AG09319 (cell line): ENCODE results near the gene FBXO27.

Experiments used
- DNase-seq: peaks from one replicate; pipeline ENCODE4 v3.0.0-alpha.2; 2010; ENCODE audit warnings: low read depth; ENCODE audit errors: extremely low read depth
- TF ChIP-seq, protein P1 (sequence below): IDR thresholded peaks from 2 replicates; pipeline ENCODE4 v1.5.1; 2011; ENCODE audit warnings: low read depth, mild to moderate bottlenecking, inconsistent platforms, low read length, moderate library complexity

Gene FBXO27

DNA sequence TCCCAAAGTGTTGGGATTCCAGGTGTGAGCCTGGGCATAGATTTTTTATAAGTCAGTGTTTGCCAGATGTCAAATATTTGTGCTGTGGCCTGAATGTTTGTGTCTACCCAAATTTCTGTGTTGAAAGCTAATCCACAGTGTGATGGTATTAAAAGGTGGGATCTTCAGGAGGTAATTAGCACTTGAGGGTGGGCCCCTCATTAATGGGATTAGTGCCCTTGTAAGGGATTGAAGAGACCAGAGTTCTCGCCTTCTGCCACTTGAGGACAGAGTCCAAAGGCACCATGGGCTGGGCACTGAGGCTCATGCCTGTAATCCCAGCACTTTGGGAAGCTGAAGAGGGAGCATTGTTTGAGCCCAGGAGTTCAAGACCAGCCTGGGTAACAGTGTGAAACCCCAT, 47.1 kb downstream of the FBXO27 start:
- DNase-seq = no peak
- TF ChIP-seq, protein P1, sequence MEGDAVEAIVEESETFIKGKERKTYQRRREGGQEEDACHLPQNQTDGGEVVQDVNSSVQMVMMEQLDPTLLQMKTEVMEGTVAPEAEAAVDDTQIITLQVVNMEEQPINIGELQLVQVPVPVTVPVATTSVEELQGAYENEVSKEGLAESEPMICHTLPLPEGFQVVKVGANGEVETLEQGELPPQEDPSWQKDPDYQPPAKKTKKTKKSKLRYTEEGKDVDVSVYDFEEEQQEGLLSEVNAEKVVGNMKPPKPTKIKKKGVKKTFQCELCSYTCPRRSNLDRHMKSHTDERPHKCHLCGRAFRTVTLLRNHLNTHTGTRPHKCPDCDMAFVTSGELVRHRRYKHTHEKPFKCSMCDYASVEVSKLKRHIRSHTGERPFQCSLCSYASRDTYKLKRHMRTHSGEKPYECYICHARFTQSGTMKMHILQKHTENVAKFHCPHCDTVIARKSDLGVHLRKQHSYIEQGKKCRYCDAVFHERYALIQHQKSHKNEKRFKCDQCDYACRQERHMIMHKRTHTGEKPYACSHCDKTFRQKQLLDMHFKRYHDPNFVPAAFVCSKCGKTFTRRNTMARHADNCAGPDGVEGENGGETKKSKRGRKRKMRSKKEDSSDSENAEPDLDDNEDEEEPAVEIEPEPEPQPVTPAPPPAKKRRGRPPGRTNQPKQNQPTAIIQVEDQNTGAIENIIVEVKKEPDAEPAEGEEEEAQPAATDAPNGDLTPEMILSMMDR = no peak

DNA sequence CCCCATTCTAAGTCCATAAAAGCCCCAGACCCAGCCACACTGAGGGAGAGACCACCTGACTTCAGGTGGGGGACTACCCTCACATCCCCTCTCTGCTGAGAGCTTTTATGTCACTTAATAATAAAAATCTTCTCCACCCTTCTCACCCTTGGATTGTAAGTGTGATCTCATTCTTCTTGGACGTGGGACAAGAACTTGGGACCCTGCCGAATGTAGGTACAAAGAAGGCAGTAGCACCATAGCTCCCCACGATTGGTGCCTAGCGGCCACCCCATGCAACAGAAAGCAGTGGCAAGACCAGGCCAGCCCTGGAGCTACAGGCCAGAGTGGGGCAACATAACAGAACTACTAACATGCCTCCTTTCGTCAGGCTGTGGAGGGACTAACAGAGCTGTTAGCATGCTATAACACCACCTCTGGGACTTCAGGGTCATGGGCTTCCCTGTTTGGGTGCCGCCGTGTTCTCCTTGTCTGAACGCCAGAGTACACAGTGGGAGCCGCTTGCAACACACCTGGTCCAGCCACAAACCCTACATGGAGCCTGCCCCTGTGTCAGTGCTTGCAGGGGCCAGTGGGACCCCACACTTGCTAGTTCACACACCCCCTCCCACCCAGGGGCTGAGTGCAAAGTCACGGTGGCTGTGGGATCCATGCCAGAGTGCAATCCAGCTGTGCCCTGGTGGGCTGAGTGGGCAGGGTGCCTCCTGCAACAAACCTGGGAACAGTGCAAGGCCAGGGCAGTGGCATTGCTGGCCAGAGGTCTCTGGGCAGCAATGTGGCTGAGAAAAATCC, 51.6 kb downstream of the FBXO27 start:
- TF ChIP-seq, protein P1 = no peak
- DNase-seq = no peak

DNA sequence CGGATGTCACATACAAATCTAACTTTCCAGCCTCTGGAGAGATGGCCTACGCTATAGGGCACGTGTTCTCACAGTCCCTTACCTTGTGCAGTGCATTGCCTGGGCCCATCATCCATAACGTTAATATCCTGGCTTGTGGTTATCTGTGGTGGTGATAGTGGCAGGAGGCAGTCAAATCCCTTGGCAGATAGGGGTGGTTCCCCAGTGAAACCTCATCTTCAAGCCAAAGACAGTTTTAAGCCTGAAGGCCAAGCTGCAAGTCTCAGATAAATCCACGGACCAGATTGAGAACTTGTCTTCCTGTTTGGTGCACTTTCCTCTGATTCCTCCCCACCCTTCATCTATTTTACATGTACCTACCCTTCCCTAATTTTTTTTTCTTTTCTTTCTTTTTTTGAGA, 52.5 kb downstream of the FBXO27 start:
- no peak for DNase-seq

DNA sequence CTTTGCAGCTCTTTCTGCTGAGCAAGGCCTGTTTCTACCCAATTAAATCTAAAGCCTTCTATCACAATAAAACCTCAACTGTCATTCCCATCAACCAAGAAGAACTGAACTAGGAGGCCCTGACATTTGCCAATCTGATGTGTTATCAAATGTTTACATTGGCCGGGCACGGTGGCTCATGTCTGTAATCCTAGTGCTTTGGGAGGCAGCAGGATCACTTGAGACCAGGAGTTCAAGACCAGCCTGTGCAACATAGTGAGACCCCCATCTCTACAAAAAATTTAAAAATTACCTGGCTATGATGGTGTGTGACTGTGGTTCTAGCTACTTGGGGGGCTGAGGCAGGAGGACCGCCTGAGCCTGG, 54.0 kb downstream of the FBXO27 start:
- DNase-seq = no peak
- TF ChIP-seq, protein P1 = no peak

More for the DNA sequence above, 52.5 kb downstream of the FBXO27 start:
- TF ChIP-seq, protein P1 = no peak

DNA sequence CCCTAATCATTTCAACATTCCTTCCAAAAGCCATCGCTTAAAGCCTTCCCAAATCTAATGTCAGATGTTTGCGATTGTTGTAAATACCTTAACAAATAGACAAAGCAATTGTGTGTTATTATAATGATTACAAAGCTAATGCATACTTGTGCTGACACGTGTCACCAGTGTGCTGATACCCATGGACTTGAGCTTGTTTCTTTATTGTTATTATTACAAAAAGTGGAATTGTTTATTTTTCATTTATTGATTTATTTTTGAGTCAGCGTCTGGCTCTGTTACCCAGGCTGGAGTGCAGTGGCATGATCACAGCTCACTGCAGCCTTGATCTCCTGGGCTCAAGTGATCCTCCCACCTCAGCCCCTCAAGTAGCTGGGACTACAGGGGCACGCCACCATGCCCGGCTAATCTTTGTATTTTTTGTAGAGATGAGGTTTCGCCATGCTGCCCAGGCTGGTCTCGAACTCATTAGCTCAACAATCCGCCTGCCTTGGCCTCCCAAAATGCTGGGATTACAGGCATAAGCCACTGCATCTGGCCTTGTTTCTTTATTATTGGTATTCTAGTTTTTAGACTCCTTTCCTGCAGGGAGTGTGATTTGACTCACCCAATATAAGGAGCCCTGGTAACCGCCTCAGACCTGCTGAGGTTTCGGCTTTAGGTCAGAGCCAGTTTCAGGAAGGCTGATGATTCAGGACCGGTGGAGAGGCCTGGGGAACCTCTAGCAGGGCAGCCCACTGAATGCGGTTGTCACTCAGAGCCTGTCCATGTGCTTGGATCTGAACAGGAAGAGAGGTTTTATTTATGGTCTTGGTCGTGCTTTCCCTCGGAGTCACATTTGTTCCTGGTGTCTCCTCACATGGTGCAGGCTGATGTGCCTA, 54.7 kb downstream of the FBXO27 start:
- DNase-seq = no peak
- TF ChIP-seq, protein P1 = no peak

DNA sequence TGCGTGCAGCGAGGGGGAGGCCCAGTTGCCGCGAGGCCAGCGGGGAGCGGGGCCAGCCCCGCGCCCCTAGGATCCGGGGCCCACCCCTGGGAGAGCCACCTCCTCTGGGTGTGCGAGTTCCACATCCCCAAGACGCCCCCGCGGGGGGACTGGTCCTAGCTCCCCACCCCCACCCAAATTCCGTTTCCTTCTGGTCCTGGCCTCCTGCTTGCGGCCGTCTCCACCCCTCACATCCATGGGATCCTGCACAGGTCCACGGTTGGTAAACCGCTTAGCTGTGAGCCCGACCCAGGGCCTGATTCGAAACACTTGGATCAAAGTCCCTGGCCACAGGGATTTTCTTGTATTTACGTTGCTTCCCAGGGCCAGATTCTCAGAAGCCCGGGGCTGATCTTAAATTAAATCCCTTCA, 56.5 kb downstream of the FBXO27 start:
- TF ChIP-seq, protein P1 = no peak
- DNase-seq = no peak

DNA sequence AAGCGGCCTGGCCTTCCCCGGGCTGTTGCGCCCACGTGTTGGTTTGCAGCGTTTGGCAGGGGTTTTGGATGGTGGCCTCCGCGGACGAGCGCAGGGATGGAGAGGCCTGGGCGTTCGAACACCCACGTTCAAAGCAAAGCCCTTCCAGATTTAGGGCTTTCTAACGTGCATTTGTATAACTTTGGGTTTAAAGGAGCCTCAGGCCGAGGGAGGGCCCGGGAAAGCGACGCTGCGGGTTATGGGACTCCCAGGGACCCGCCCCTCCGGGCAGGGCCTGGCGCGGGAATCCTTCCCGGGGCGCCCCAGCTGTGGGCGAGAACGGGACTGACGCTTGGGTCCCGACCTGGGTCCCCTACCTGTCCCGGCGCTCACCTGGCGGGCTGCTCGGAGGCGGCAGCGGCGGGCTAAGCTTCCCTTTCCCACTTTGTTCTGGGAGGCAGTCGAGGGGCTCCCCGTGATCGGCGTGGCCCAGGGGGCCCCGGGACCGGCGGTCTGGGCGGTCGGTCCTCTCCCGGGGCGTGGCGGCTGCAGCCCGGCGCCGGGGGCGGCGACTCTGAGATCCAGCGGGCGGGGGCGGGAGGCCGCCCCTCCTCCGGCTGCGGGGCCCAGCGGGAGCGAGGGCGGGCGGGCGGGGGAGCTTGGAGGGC, 57.0 kb downstream of the FBXO27 start, which contains the start of gene FBXO17:
TSS of gene FBXO17 (minus strand) at position 529 of the 647 bp plus-strand sequence. CDS start 25,423 bp downstream, outside the sequence.
- no peak for DNase-seq
- TF ChIP-seq, protein P1 = no peak
